ENCODE measurements around the gene PRX. TPM values are rescaled to one million over a fixed set of nuclear protein-coding genes. Genes with fewer than 3 reads are reported as not detected.

PRX gene
- total and polyA plus RNA-seq, 2 experiments from 2014 or later, result 0.54 to 3.8 TPM

DNA sequence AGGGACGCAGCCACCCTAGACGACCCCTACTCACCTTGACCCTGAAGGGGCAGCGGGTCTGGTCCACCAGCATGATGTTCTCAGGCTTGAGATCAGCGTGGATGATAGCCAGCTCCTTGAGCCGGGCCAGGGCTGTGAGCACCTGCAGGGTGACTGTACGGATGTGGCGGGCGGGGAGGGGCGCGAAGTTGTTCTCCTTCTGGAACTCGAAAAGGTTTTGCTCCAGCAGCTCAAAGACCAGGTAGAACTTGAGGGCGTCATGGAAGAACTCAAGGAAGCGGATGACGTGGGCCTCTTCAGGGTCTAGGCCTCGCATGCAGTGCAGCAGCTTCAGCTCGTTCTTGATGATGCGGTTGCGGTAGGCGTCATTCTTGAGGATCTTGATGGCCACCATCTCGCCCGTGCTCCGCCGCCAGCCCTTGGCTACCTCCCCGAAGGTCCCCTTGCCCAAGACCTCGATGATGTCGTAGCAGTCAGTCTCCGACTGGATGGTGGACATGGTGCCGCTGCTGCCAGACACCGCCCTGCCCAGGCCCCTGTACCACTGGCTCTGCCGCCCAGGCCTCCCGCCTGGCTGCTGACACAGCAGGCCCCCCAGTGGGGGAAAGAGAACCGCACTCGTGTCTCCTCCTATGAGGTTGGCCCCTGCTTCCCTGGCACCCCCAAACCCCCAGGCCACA, 23.6 kb downstream of the PRX start:
- H3K36me3 ChIP-seq (ENCODE audit: low read depth), result no peaks in the 10 kb centered on the region
- no peak overlapping the region for H3K4me3 ChIP-seq
- no peak overlapping the region for H3K9ac ChIP-seq
- H3K9me3 ChIP-seq (ENCODE audit: low read depth), result no peaks in the 10 kb centered on the region
- H3F3A ChIP-seq (ENCODE audit: insufficient read depth), result no peaks in the 10 kb centered on the region
- no peak overlapping the region for H3K4me2 ChIP-seq (ENCODE audit: unreplicated experiment)
- in situ Hi-C loops (cut with MboI), result no loop called here
- 91 to 93% methylated on average over 29 to 33 of the region's 33 CpGs for WGBS, 2 experiments (ENCODE audit: low coverage in 1 of 2, low lambda C conversion rate in 2 of 2, missing lambda C conversion rate in 2 of 2)
- no peaks in the 10 kb centered on the region for H3K4me1 ChIP-seq (ENCODE audit: insufficient read depth)
- no peaks in the 10 kb centered on the region for H3K9me2 ChIP-seq (ENCODE audit: insufficient read depth)
- no peaks in the 10 kb centered on the region for H3K27me3 ChIP-seq (replicated peaks; ENCODE audit: insufficient read depth)
- H2AFZ ChIP-seq, result no peak overlapping the region
- no peak overlapping the region for H3K27ac ChIP-seq
- no peaks in the 10 kb centered on the region for H4K20me1 ChIP-seq (ENCODE audit: insufficient read depth)
- TF ChIP-seq EZH2phosphoT487 (IDR thresholded peaks at IDR 0.05; ENCODE audit: insufficient read depth, low read depth) (no peak), EZH2 (IDR thresholded peaks at IDR 0.05; ENCODE audit: insufficient read depth, poor library complexity, severe bottlenecking) (no peak)
- no peaks in the 10 kb centered on the region for H3K79me2 ChIP-seq (ENCODE audit: insufficient read depth)
- no peak for DNase-seq

DNA sequence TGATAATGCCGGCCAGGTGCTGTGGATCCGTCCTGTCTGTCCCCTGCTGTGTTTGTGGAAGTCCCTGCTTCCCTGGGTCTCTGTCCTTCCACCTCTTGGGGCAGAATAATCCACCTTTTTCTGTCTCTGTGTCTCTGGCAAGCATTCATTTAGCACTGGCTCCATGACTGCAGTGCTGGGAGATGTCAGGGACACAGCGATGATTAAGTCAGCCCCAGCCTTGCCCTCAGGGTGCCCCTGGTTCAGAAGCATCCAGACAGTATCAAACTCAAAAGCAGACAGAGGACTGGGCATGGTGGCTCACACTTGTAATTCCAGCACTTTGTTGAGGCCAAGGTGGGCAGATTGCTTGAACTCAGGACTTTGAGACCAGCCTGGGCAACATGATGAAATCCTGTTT, 24.7 kb downstream of the PRX start:
- Histone ChIP-seq H4K20me1 (ENCODE audit: insufficient read depth) (no peaks in the 10 kb centered on the region), H3K9me2 (ENCODE audit: insufficient read depth) (no peaks in the 10 kb centered on the region)

DNA sequence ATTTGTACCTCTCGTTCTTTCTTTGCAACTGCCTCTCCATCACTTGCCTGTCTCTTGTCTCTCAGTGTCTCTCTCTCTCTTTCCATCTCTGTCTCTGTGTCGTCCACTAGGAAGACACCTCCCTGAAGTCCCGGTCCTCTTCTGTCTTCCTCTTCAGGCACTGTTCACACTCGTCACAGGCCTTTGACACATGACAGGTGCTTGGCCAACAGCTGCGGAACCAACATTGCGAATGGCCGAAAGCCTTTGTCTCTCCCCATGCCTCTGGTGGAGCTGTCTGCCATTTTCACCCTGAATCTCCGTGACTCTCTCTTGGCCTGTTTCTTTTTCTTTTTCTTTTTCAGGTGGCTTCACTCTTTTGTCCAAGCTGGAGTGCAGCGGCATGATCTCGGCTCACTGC, 26.0 kb downstream of the PRX start:
- H3K9me2 ChIP-seq (ENCODE audit: insufficient read depth), result no peaks in the 10 kb centered on the region
- whole genome bisulfite sequencing, 2 experiments (ENCODE audit: low coverage in 1 of 2, low lambda C conversion rate in 2 of 2, missing lambda C conversion rate in 2 of 2), result 75 to 87% methylated on average over 10 of the region's 10 CpGs

More for the DNA sequence above, 24.7 kb downstream of the PRX start:
- no peak overlapping the region for H3K4me3 ChIP-seq
- TF ChIP-seq EZH2 (IDR thresholded peaks at IDR 0.05; ENCODE audit: insufficient read depth, poor library complexity, severe bottlenecking) (no peak), EZH2phosphoT487 (IDR thresholded peaks at IDR 0.05; ENCODE audit: insufficient read depth, low read depth) (no peak)
- H3K36me3 ChIP-seq (ENCODE audit: low read depth), result no peaks in the 10 kb centered on the region
- H3K9me3 ChIP-seq (ENCODE audit: low read depth), result no peaks in the 10 kb centered on the region
- no peaks in the 10 kb centered on the region for H3K27me3 ChIP-seq (replicated peaks; ENCODE audit: insufficient read depth)
- in situ Hi-C loops (cut with MboI), result no loop called here
- 82 to 90% methylated on average over 3 of the region's 3 CpGs for whole genome bisulfite sequencing, 2 experiments (ENCODE audit: low coverage in 1 of 2, low lambda C conversion rate in 2 of 2, missing lambda C conversion rate in 2 of 2)
- H3K9ac ChIP-seq, result no peak overlapping the region
- H3K4me2 ChIP-seq (ENCODE audit: unreplicated experiment), result no peak overlapping the region
- no peak overlapping the region for H3K27ac ChIP-seq
- no peaks in the 10 kb centered on the region for H3F3A ChIP-seq (ENCODE audit: insufficient read depth)
- H3K4me1 ChIP-seq (ENCODE audit: insufficient read depth), result no peaks in the 10 kb centered on the region
- no peak for DNase-seq
- H3K79me2 ChIP-seq (ENCODE audit: insufficient read depth), result no peaks in the 10 kb centered on the region
- no peak overlapping the region for H2AFZ ChIP-seq

DNA sequence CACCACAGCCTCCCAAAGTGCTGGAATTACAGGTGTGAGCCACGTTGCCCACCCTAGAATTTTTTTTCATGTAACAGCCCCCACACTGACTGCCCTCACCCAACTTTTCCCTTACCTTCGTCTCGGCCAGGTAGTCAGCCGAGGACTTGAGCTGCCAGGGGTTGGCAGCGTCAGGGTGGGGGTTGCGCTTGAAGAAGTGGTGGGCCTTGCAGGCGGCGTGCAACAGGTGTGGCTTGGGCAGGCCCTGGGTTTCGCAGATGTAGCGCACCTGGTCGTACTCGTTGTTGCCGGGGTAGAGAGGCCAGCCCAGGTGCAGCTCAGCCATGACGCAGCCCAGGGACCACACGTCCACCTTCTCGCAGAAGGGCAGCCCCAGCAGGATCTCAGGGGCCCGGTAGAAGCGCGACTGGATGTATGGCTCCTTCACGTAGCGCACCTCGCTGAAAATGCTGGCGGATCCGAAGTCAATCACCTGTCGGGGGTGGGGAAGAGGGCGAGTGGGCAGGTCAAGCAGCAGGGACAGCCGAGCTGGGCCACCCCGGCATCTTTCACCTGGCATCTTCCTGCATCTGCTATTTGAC, 29.4 kb downstream of the PRX start:
- H3F3A ChIP-seq (ENCODE audit: insufficient read depth), result no peaks in the 10 kb centered on the region
- no peaks in the 10 kb centered on the region for H3K9me2 ChIP-seq (ENCODE audit: insufficient read depth)
- H3K36me3 ChIP-seq (ENCODE audit: low read depth), result no peaks in the 10 kb centered on the region
- TF ChIP-seq EZH2 (IDR thresholded peaks at IDR 0.05; ENCODE audit: insufficient read depth, poor library complexity, severe bottlenecking) (no peak), EZH2phosphoT487 (IDR thresholded peaks at IDR 0.05; ENCODE audit: insufficient read depth, low read depth) (no peak)
- no peaks in the 10 kb centered on the region for H3K9me3 ChIP-seq (ENCODE audit: low read depth)
- no peak overlapping the region for H3K27ac ChIP-seq
- H2AFZ ChIP-seq, result no peak overlapping the region
- no peak overlapping the region for H3K9ac ChIP-seq
- in situ Hi-C loops (cut with MboI), result no loop called here
- H3K4me3 ChIP-seq, result no peak overlapping the region
- H3K27me3 ChIP-seq (replicated peaks; ENCODE audit: insufficient read depth), result no peaks in the 10 kb centered on the region
- H4K20me1 ChIP-seq (ENCODE audit: insufficient read depth), result no peaks in the 10 kb centered on the region
- H3K79me2 ChIP-seq (ENCODE audit: insufficient read depth), result no peaks in the 10 kb centered on the region
- DNase-seq, result no peak
- H3K4me2 ChIP-seq (ENCODE audit: unreplicated experiment), result no peak overlapping the region
- H3K4me1 ChIP-seq (ENCODE audit: insufficient read depth), result no peaks in the 10 kb centered on the region
- 92 to 93% methylated on average over 28 of the region's 28 CpGs for WGBS, 2 experiments (ENCODE audit: low coverage in 1 of 2, low lambda C conversion rate in 2 of 2, missing lambda C conversion rate in 2 of 2)

More for the DNA sequence above, 26.0 kb downstream of the PRX start:
- no peaks in the 10 kb centered on the region for H3K27me3 ChIP-seq (replicated peaks; ENCODE audit: insufficient read depth)
- TF ChIP-seq EZH2 (IDR thresholded peaks at IDR 0.05; ENCODE audit: insufficient read depth, poor library complexity, severe bottlenecking) (no peak), EZH2phosphoT487 (IDR thresholded peaks at IDR 0.05; ENCODE audit: insufficient read depth, low read depth) (no peak)
- in situ Hi-C loops (cut with MboI), result no loop called here
- H2AFZ ChIP-seq, result no peak overlapping the region
- no peaks in the 10 kb centered on the region for H3F3A ChIP-seq (ENCODE audit: insufficient read depth)
- no peaks in the 10 kb centered on the region for H3K79me2 ChIP-seq (ENCODE audit: insufficient read depth)
- H3K4me2 ChIP-seq (ENCODE audit: unreplicated experiment), result no peak overlapping the region
- H3K9me3 ChIP-seq (ENCODE audit: low read depth), result no peaks in the 10 kb centered on the region
- no peak overlapping the region for H3K4me3 ChIP-seq
- no peaks in the 10 kb centered on the region for H3K4me1 ChIP-seq (ENCODE audit: insufficient read depth)
- H3K27ac ChIP-seq, result no peak overlapping the region
- no peak for DNase-seq
- H4K20me1 ChIP-seq (ENCODE audit: insufficient read depth), result no peaks in the 10 kb centered on the region
- no peaks in the 10 kb centered on the region for H3K36me3 ChIP-seq (ENCODE audit: low read depth)
- H3K9ac ChIP-seq, result no peak overlapping the region
